ENCODE data around the gene PJA2.

DNA sequence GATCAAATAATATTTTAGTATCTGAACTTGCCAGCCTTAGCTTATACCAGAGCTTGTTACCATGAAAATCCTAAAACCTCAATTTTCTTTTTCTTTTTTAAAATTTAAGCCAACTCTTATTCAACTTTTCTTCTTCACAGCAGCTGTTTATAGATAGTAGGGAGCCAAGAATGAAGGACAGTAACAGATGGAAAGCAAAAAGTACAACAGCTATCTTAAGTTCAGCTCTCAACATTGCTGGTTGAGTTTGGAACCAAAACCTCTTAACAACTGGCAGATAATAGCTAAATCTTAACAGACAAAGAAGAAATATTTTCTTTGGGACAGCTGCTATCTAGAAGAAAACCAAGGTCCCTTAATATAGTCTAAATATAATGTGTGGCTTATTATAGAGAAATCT lies 74.7 kb downstream of the PJA2 start:
- TF ChIP-seq, protein P1, sequence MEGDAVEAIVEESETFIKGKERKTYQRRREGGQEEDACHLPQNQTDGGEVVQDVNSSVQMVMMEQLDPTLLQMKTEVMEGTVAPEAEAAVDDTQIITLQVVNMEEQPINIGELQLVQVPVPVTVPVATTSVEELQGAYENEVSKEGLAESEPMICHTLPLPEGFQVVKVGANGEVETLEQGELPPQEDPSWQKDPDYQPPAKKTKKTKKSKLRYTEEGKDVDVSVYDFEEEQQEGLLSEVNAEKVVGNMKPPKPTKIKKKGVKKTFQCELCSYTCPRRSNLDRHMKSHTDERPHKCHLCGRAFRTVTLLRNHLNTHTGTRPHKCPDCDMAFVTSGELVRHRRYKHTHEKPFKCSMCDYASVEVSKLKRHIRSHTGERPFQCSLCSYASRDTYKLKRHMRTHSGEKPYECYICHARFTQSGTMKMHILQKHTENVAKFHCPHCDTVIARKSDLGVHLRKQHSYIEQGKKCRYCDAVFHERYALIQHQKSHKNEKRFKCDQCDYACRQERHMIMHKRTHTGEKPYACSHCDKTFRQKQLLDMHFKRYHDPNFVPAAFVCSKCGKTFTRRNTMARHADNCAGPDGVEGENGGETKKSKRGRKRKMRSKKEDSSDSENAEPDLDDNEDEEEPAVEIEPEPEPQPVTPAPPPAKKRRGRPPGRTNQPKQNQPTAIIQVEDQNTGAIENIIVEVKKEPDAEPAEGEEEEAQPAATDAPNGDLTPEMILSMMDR (IDR thresholded peaks at IDR 0.05): no peak
- TF ChIP-seq, protein P2, sequence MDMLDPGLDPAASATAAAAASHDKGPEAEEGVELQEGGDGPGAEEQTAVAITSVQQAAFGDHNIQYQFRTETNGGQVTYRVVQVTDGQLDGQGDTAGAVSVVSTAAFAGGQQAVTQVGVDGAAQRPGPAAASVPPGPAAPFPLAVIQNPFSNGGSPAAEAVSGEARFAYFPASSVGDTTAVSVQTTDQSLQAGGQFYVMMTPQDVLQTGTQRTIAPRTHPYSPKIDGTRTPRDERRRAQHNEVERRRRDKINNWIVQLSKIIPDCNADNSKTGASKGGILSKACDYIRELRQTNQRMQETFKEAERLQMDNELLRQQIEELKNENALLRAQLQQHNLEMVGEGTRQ (CRISPR knock-in tag; IDR thresholded peaks at IDR 0.05): no peak
- TF ChIP-seq, protein P3, sequence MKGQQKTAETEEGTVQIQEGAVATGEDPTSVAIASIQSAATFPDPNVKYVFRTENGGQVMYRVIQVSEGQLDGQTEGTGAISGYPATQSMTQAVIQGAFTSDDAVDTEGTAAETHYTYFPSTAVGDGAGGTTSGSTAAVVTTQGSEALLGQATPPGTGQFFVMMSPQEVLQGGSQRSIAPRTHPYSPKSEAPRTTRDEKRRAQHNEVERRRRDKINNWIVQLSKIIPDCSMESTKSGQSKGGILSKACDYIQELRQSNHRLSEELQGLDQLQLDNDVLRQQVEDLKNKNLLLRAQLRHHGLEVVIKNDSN (CRISPR knock-in tag; IDR thresholded peaks at IDR 0.05): no peak
- TF ChIP-seq TEAD4 (CRISPR knock-in tag; IDR thresholded peaks at IDR 0.05) (no peak), SOX15 (CRISPR knock-in tag; IDR thresholded peaks at IDR 0.05) (no peak), NFYB (CRISPR knock-in tag; conservative IDR thresholded peaks at IDR 0.05; ENCODE audit: low read depth) (no peak), ZBTB21 (CRISPR knock-in tag; IDR thresholded peaks at IDR 0.05; ENCODE audit: borderline replicate concordance) (no peak), TCF7 (CRISPR knock-in tag; IDR thresholded peaks at IDR 0.05; ENCODE audit: low read depth) (no peak), RORB (CRISPR knock-in tag; IDR thresholded peaks at IDR 0.05) (no peak)
- TF ChIP-seq, protein P4, sequence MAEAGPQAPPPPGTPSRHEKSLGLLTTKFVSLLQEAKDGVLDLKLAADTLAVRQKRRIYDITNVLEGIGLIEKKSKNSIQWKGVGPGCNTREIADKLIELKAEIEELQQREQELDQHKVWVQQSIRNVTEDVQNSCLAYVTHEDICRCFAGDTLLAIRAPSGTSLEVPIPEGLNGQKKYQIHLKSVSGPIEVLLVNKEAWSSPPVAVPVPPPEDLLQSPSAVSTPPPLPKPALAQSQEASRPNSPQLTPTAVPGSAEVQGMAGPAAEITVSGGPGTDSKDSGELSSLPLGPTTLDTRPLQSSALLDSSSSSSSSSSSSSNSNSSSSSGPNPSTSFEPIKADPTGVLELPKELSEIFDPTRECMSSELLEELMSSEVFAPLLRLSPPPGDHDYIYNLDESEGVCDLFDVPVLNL (CRISPR knock-in tag; IDR thresholded peaks at IDR 0.05; ENCODE audit: borderline replicate concordance, low read depth): no peak
- TF ChIP-seq, protein P5, sequence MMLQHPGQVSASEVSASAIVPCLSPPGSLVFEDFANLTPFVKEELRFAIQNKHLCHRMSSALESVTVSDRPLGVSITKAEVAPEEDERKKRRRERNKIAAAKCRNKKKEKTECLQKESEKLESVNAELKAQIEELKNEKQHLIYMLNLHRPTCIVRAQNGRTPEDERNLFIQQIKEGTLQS (CRISPR knock-in tag; conservative IDR thresholded peaks at IDR 0.05): no peak
- TF ChIP-seq, protein P6, sequence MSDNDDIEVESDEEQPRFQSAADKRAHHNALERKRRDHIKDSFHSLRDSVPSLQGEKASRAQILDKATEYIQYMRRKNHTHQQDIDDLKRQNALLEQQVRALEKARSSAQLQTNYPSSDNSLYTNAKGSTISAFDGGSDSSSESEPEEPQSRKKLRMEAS (CRISPR knock-in tag; IDR thresholded peaks at IDR 0.05): no peak
